HepG2 (cell line): ENCODE data around the gene FBXW2. TPM values are rescaled to one million over a fixed set of nuclear protein-coding genes. Genes with fewer than 3 reads are reported as not detected.

Experiments used
- ETV5 ChIP-seq: IDR thresholded peaks from 2 replicates; pipeline ENCODE4 v1.6.1; 2018; ENCODE audit warnings: missing biosample characterization, missing genetic modification reagents, inconsistent platforms, borderline replicate concordance
- GABPB1 ChIP-seq: IDR thresholded peaks from 2 replicates; pipeline ENCODE4 v1.6.1; 2016; ENCODE audit warnings: mild to moderate bottlenecking, missing genetic modification reagents, moderate library complexity, missing compliant biosample characterization
- KDM3A ChIP-seq: IDR thresholded peaks from 2 replicates; pipeline ENCODE4 v1.6.1; 2018; ENCODE audit warnings: low read depth, missing compliant biosample characterization
- KMT2A ChIP-seq: sonication (generic); formaldehyde crosslinking; IDR thresholded peaks from 2 replicates; pipeline ENCODE4 v1.4.0; 2020; ENCODE audit warnings: missing genetic modification reagents
- MAX ChIP-seq: IDR thresholded peaks from 2 replicates; pipeline ENCODE4 v1.6.1; 2012; ENCODE audit warnings: inconsistent platforms
- MEIS2 ChIP-seq: sonication (generic); formaldehyde crosslinking; IDR thresholded peaks from 2 replicates; pipeline ENCODE4 v1.9.0; 2021; ENCODE audit warnings: mild to moderate bottlenecking, missing genetic modification reagents
- PRDM10 ChIP-seq: sonication (generic); formaldehyde crosslinking; IDR thresholded peaks from 2 replicates; pipeline ENCODE4 v1.4.0; 2020; ENCODE audit warnings: low read depth, missing genetic modification reagents
- SRF ChIP-seq: IDR thresholded peaks from 2 replicates; pipeline ENCODE4 v1.6.1; 2011; ENCODE audit warnings: mild to moderate bottlenecking, low read depth, low read length, moderate library complexity
- TFAP4 ChIP-seq: sonication (generic); IDR thresholded peaks from 2 replicates; pipeline ENCODE4 v1.6.1; 2016; ENCODE audit warnings: low read depth, borderline replicate concordance
- THRA ChIP-seq: sonication (generic); formaldehyde crosslinking; IDR thresholded peaks from 2 replicates; pipeline ENCODE4 v1.4.0; 2020; ENCODE audit warnings: missing genetic modification reagents, borderline replicate concordance
- USF2 ChIP-seq, 2 experiments: sonication (generic) in 1 of 2; formaldehyde crosslinking in 1 of 2; IDR thresholded peaks; 2 replicates each; pipeline versions ENCODE4 v1.5.1 to v1.6.1; 2011 to 2020; ENCODE audit warnings: borderline replicate concordance in 1 of 2, low read depth in 1 of 2, low read length in 1 of 2, mild to moderate bottlenecking in 1 of 2, missing genetic modification reagents in 1 of 2, moderate library complexity in 1 of 2
- ZNF260 ChIP-seq: sonication (generic); formaldehyde crosslinking; IDR thresholded peaks from 2 replicates; pipeline ENCODE4 v1.4.0; 2020; ENCODE audit warnings: missing genetic modification reagents, low read depth, mild to moderate bottlenecking, borderline replicate concordance
- ZNF326 ChIP-seq: sonication (generic); formaldehyde crosslinking; IDR thresholded peaks from 2 replicates; pipeline ENCODE4 v1.4.0; 2020; ENCODE audit warnings: missing genetic modification reagents, borderline replicate concordance
- ZNF574 ChIP-seq: sonication (generic); formaldehyde crosslinking; IDR thresholded peaks from 2 replicates; pipeline ENCODE4 v1.4.0; 2020; ENCODE audit warnings: missing genetic modification reagents
- ZNF788 ChIP-seq: sonication (generic); formaldehyde crosslinking; IDR thresholded peaks from 2 replicates; pipeline ENCODE4 v1.5.0; 2020; ENCODE audit warnings: mild to moderate bottlenecking, missing genetic modification reagents, borderline replicate concordance
- polyA plus RNA-seq, 8 experiments: library from polyadenylated mRNA; depleted of rRNA in 3 of 8; stranded (reverse) in 7 of 8; unstranded in 1 of 8; fragments of >200 nt; fragmentation: Illumina TruSeq in 4 of 8; extraction: Trizol in 4 of 8; gene quantifications; 2 replicates each; pipeline versions ENCODE4 v1.2.1 to v1.2.3, GENCODE V29; 2011 to 2016; ENCODE audit warnings: low read depth in 4 of 8, missing spikeins in 1 of 8, mixed read lengths in 1 of 8; ENCODE audit not compliant: insufficient read depth in 1 of 8
- total RNA-seq, 5 experiments: library from RNA; depleted of rRNA; stranded (reverse); fragments of >200 nt; fragmentation: Illumina TruSeq; extraction: Trizol; gene quantifications; 2 replicates each; pipeline ENCODE4 v1.2.3, GENCODE V29; 2016; ENCODE audit warnings: low read depth in 1 of 5

FBXW2 gene
- total and polyA plus RNA-seq, 2 of the 13 experiments (the other 11 are each of a cell fraction or from before 2014, with no cell fraction given), result 35.4 to 43.1 TPM

- TF ChIP-seq THRA (CRISPR knock-in tag), result peak; percentile 42; the same call in 1 of the 2 replicates
- TF ChIP-seq TFAP4, result peak; percentile 83; the same call in 1 of the 2 replicates
- TF ChIP-seq ZNF574, result peak; percentile 58
- TF ChIP-seq SRF, result no peak
- 0 out of 2 replicates have a peak, but pooled peaks have one; percentile 28 for TF ChIP-seq PRDM10 (CRISPR knock-in tag)
- TF ChIP-seq KDM3A, result 0 out of 2 replicates have a peak, but pooled peaks have one; percentile 35
- TF ChIP-seq MAX, result peak; percentile 22; the same call in 1 of the 2 replicates
- peak; percentile 48; the same call in 1 of the 2 replicates for TF ChIP-seq MEIS2 (CRISPR knock-in tag)
- no peak for TF ChIP-seq USF2 (IDR thresholded peaks at IDR 0.05; ENCODE audit: low read depth, low read length)
- no peak for TF ChIP-seq USF2 (CRISPR knock-in tag; IDR thresholded peaks at IDR 0.05; ENCODE audit: borderline replicate concordance)
- TF ChIP-seq ETV5 (CRISPR knock-in tag), result peak; percentile 97
- TF ChIP-seq ZNF326, result no peak
- no peak for TF ChIP-seq KMT2A
- TF ChIP-seq ZNF788 (CRISPR knock-in tag), result peak; percentile 75; the same call in 1 of the 2 replicates
- TF ChIP-seq ZNF260, result no peak
- peak; percentile 77 for TF ChIP-seq GABPB1 (CRISPR knock-in tag)
Measured at GRCh38 chr9:120730654-120731514, 62.3 kb downstream of the FBXW2 start (continued).
